LNCaP clone FGC (cell line): ENCODE results near the gene VWA1.
"Not testable (repeated sequence)": the region's sequence is repeated elsewhere in the genome, so short reads cannot be mapped to it uniquely, and the experiment has no call there.

ENCODE experiments used
- DNase-seq: peaks from one replicate; pipeline ENCODE4 v3.0.0-alpha.2; 2011; ENCODE audit warnings: low read depth
- H3K4me3 ChIP-seq: 2 replicates; pipeline ENCODE4 v1.5.1; 2011; ENCODE audit warnings: mild to moderate bottlenecking, low read depth, low read length, control low read depth
- CTCF ChIP-seq: IDR thresholded peaks from 2 replicates; pipeline ENCODE4 v1.5.1; 2012; ENCODE audit warnings: mild to moderate bottlenecking; ENCODE audit not compliant: control insufficient read depth, insufficient read depth; ENCODE audit errors: extremely low read depth

VWA1 gene

GRCh38 chr1:1415751-1416150, 19.7 kb upstream of the VWA1 start:
- no peak overlapping the region for H3K4me3 ChIP-seq
- TF ChIP-seq CTCF = no peak
- no peak for DNase-seq

GRCh38 chr1:1417396-1417795, 18.1 kb upstream of the VWA1 start:
- DNase-seq, H3K4me3 ChIP-seq: not testable (repeated sequence)

- not testable (repeated sequence) for H3K4me3 ChIP-seq, DNase-seq
These were observed 17.5 kb upstream of the VWA1 start for GRCh38 chr1:1417825-1418463.

- no peak for DNase-seq
These were observed 16.8 kb upstream of the VWA1 start for GRCh38 chr1:1418464-1419362.

GRCh38 chr1:1419363-1419812, 16.1 kb upstream of the VWA1 start:
- no peak for DNase-seq
- H3K4me3 ChIP-seq = no peak overlapping the region
- TF ChIP-seq CTCF = no peak

More at GRCh38 chr1:1418464-1419362, 16.8 kb upstream of the VWA1 start:
- H3K4me3 ChIP-seq = no peak overlapping the region
- TF ChIP-seq CTCF = no peak

GRCh38 chr1:1419813-1420653, 15.5 kb upstream of the VWA1 start:
- no peak overlapping the region for H3K4me3 ChIP-seq
- no peak for TF ChIP-seq CTCF
- no peak for DNase-seq

- no peak for TF ChIP-seq CTCF
- DNase-seq = no peak
- no peak overlapping the region for H3K4me3 ChIP-seq
These were observed 14.8 kb upstream of the VWA1 start for GRCh38 chr1:1420654-1421141.
